UCSD-AML1 (cell line): ENCODE data around the gene DAB2.

Experiments used
- DNase-seq: peaks from one replicate; lab custom pipeline; 2025; ENCODE audit not compliant: unreplicated experiment; lab: John Stamatoyannopoulos, UW

The DAB2 gene

GRCh38 chr5:39424736-39425637 lies at the start of gene DAB2:
Gene DAB2 (minus strand): TSS chr5:39424980. CDS start chr5:39394320, 30,660 bp downstream.
- peak; percentile 96 for DNase-seq

DNA sequence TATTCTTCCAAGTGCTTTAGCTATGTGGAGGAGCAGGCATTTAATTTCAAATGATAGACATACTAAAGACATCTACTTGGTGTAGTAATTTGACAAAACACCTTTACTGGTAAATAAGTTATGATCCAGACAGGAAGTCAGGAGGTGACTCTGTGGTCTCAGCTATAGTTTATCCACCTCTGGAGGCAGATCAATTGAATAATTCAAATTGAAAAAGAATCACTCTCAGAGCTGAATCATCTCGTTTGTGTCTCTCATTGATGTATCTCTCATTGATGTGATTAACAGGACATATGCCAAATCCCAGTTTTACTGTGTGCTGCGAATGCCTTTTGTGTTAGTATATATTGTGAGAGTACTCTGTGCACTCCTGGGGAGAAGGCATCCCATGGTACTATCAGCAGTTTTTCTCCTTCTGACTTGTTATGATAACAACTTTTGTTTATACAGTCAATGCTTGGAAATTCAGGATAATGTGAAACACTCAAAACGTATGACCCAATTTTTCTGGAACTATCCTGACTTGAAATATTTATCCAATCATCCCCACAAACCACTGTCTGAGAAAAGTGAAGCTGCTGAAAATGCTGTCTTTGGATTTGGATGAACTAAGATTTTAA lies 48.5 kb upstream of the DAB2 start:
- no peak for DNase-seq

DNA sequence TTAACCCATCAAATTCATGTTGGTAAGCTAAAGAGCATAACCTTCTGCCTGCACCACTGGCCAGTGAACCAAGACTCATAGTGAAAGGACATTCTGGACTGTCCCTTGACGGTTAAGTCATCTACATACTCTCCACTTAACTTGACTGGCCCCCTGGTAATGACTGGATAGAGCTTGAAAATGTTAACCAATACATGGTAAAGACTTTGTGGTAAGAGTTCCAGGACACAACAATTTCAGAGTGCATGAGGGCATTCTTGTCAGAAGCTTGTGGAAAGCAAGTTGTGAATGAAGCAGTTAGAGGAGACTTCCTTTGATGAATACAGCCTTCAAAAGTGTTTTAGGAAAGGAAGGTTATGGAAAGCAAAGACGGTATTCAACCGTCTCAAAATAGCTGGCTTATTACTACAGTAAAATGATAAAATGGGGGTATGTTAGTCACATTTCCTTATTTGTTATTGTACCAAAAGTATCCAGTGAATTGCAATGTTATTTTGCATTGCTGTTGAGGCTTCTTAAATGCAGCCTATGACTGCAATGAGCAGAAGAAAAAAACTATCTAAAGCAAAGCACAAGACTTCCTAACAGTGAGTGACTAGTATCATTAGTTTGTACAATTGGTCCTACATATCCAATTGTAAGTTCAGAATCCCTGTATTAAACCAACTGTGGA lies 47.2 kb upstream of the DAB2 start:
- no peak for DNase-seq

GRCh38 chr5:39470811-39471210 lies 46.0 kb upstream of the DAB2 start:
- no peak for DNase-seq

GRCh38 chr5:39469777-39470415 lies 45.1 kb upstream of the DAB2 start:
- no peak for DNase-seq

DNA sequence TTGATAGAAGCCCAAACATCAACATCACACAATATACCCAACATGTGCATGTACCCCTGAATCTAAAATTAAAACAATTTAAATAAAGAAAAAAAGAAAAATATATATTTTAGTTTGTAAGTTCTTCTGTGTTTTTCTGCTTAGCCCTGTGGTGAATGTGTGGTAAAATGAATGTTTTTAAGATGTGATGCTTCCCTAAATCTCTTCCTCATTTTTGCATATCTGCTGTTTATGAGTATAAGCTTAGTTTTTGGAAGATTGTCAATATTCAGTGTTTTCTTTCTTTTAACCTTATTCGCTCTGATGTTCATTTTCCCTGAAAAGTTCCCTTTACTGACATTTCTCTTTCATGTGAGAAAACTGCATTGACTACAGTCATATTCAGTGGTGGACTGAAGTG lies 44.4 kb upstream of the DAB2 start:
- no peak for DNase-seq

DNA sequence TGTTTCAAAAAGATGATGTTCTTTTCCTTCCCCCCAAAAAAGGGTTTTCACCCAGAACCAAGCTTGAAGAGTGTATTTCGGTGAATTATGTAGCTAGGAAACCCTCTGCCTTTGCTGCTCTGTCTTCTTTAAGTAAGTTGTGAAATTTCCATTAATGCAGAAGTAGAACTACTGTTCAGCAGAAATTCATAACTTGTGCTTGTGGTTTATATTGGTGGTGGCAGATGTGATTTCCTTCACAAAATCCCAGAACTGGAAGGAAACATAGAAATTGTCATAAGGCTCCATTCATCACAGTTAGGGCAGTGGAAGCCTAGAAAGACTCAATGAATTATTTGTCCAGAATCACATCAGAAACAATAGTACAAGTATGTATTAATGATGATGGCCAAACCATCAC lies 42.1 kb upstream of the DAB2 start:
- no peak for DNase-seq

DNA sequence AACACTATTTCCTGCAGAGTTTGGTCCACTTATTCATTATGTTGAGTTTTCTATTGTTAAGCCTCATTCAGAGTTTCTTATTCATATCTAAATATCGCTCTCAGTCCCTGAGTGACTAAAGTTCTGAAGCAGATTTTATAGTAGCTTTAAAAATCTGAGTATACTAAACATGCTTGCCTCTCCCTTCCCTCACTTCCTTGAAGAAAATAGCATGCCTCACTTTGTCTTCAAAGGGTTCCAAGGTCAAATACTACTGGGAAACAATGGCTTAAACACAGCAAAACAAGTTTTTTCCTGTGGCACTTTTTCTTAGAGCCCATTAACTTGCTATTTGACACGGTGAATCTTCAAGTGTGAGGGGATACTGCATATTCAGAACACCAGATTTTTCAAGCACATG lies 41.1 kb upstream of the DAB2 start:
- no peak for DNase-seq

GRCh38 chr5:39465097-39465496 lies 40.3 kb upstream of the DAB2 start:
- DNase-seq: no peak

DNA sequence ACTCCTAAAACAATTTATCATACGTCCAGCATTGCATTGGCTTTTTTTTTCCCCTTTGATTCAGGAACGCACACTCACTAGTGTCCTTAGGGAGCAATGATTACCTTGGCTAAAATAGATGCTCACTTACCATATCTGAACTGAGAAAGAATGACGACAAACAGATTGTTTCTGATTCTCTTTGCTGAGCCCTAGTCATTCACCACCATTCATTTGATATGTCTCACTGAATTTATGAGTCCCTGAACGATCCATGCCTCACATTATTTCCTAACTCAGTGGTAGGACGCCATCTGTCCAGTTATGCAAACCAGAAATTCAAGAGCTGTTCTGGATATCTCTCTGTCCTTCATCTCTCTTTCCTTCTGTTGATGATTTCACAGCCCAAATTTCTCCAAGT lies 39.3 kb upstream of the DAB2 start:
- no peak for DNase-seq

GRCh38 chr5:39462211-39462610 lies 37.4 kb upstream of the DAB2 start:
- no peak for DNase-seq

DNA sequence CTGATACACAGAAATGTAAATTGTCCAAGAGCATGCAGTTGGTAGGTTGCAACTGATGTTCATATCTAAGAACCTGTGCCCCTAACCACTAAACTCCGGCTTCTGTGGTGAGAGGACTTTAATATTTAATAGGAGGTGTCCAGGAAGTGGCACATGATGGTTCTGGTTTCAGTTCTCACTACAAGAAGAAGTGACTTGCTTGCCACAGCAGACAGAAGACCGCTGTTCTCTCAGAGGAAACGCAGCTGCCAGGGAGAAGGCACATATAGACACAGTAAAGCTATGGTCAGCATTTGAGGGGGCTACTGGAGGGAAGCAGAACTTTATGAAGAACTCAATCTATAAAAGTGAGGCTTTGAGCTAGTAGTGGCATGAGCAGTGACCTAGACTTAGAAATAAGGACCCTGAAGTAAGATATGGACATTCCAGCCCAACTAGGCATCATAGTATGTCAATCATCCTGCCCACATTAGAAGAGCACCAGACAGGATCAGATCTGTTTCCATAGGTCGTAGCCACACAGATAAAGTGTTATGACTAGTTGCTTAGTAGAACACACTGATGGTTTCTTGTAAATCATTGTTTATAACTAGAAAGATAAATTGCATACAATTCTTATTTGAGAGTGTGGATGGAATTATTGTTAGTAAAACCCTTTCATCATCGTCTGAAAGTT lies 36.4 kb upstream of the DAB2 start:
- DNase-seq: peak; percentile 19

DNA sequence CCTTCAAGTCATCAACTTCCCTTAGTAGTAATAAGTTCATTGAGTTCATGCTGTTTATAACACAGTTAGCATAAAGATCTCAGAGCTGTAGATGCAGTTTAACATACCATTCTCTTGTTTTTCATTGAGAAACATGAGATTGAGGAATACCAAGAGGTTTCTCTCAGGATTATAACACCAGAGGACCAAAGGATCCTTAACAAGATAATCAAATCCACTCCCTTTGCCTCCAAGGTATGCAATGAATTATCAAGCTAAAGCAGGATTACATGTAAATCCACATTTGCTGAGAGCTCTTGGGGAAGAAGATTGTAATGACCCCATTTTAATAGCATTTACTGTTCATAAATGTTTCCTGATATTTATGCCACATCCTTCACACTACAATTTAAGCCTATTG lies 35.1 kb upstream of the DAB2 start:
- no peak for DNase-seq

GRCh38 chr5:39459071-39459470 lies 34.3 kb upstream of the DAB2 start:
- no peak for DNase-seq

- no peak for DNase-seq
Measured at GRCh38 chr5:39455645-39456044, 30.9 kb upstream of the DAB2 start.

DNA sequence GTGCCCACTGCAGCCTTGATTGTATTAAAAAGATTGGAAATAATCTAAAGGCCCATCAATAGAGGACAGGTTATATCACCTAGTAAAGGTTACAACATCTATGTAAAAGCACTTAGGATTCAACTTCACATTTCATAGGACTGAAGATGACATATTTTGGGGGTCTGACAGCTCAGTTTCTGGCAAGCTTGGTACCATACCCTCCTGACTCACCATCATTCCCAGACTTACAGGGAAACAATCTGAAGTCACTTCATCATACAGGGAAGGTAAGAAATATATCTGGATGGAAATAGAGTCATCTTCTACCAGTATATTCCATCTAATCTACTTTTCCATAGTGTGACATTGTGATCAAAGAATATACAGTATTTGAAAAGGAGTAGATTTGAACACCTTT lies 28.8 kb upstream of the DAB2 start:
- DNase-seq: no peak

- DNase-seq: no peak
Measured at GRCh38 chr5:39452846-39453245, 28.1 kb upstream of the DAB2 start.

- no peak for DNase-seq
Measured at GRCh38 chr5:39451276-39451941, 26.6 kb upstream of the DAB2 start.

- DNase-seq: no peak
Measured at GRCh38 chr5:39450487-39450886, 25.7 kb upstream of the DAB2 start.

DNA sequence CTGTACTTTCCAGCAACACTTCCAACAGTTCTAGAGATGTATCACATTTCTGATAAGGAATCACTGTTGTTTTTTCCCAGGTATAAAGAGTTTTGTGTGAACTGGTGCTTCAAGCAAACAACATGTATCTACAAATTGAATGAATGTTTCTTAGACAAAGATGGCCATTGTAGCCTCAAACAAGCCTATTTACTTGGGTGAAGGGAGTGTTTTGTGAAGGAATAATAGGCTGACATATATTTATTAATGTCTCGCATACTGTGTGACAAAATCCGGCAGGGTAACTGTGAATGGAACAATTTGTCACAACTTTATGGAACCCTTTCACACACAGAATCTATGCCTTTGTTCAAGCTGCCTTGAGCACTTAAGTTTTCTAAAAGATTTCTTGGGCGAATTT lies 24.8 kb upstream of the DAB2 start:
- DNase-seq: no peak
